Measurements from ENCODE around the gene TP53RK. TPM values are rescaled to one million over a fixed set of nuclear protein-coding genes. Genes with fewer than 3 reads are reported as not detected.

Gene TP53RK
- total RNA-seq, 4 donors from 2014 or later = 14.6 to 21.3 (median 18.7) TPM

- 75% methylated on average over 1 of the region's 1 CpG; no CpG with 5 or more reads in 1 of the 2 donors for WGBS, 2 donors (ENCODE audit: low coverage in 1 of 2)
- no peak overlapping the region for H3K4me3 ChIP-seq
- no peak for ATAC-seq
- no peak overlapping the region for H3K27ac ChIP-seq
- no peaks in the 10 kb centered on the region for H3K4me1 ChIP-seq
- no peaks in the 10 kb centered on the region for H3K27me3 ChIP-seq
- peaks cover 0 to 16% (median 0%) of the 10 kb centered on the region in 3 donors for H3K9me3 ChIP-seq
- TF ChIP-seq POLR2A (IDR thresholded peaks at IDR 0.05) = no peak
- H3K36me3 ChIP-seq = peaks cover 0 to 44% of the 10 kb centered on the region in 2 donors
These were observed 33.8 kb upstream of the TP53RK start for GRCh38 chr20:46723039-46723438.

- whole genome bisulfite sequencing, 2 donors (ENCODE audit: low coverage in 1 of 2) = 96 to 100% methylated on average over 2 of the region's 2 CpGs
- H3K9me3 ChIP-seq = peaks cover 0 to 16% (median 0%) of the 10 kb centered on the region in 3 donors
- peaks cover 0 to 39% of the 10 kb centered on the region in 2 donors for H3K36me3 ChIP-seq
- ATAC-seq = no peak
- no peak overlapping the region for H3K27ac ChIP-seq
- H3K27me3 ChIP-seq = no peaks in the 10 kb centered on the region
- TF ChIP-seq POLR2A (IDR thresholded peaks at IDR 0.05) (no peak), CTCF (IDR thresholded peaks at IDR 0.05) (no peak), EP300 (IDR thresholded peaks at IDR 0.05) (no peak), POLR2AphosphoS5 (IDR thresholded peaks at IDR 0.05) (no peak)
- no peaks in the 10 kb centered on the region for H3K4me1 ChIP-seq
- no peak overlapping the region for H3K4me3 ChIP-seq
These were observed 33.2 kb upstream of the TP53RK start for GRCh38 chr20:46722450-46722849.

- H3K4me1 ChIP-seq = no peaks in the 10 kb centered on the region
- H3K27me3 ChIP-seq = no peaks in the 10 kb centered on the region
- 75 to 100% methylated on average over 1 of the region's 1 CpG for WGBS, 2 donors (ENCODE audit: low coverage in 1 of 2)
- TF ChIP-seq EP300 (IDR thresholded peaks at IDR 0.05) (no peak), CTCF (IDR thresholded peaks at IDR 0.05) (no peak), POLR2A (IDR thresholded peaks at IDR 0.05) (no peak), POLR2AphosphoS5 (IDR thresholded peaks at IDR 0.05) (no peak)
- H3K9me3 ChIP-seq = peaks cover 0 to 16% (median 0%) of the 10 kb centered on the region in 3 donors
- peaks cover 0 to 29% of the 10 kb centered on the region in 2 donors for H3K36me3 ChIP-seq
- H3K27ac ChIP-seq = no peak overlapping the region
- H3K4me3 ChIP-seq = no peak overlapping the region
- no peak for ATAC-seq
These were observed 32.2 kb upstream of the TP53RK start for GRCh38 chr20:46721476-46721875.

GRCh38 chr20:46720776-46721425, 31.7 kb upstream of the TP53RK start:
- peaks cover 0 to 24% of the 10 kb centered on the region in 2 donors for H3K36me3 ChIP-seq
- H3K27me3 ChIP-seq = no peaks in the 10 kb centered on the region
- TF ChIP-seq POLR2AphosphoS5 (IDR thresholded peaks at IDR 0.05) (no peak), POLR2A (IDR thresholded peaks at IDR 0.05) (no peak), EP300 (IDR thresholded peaks at IDR 0.05) (no peak), CTCF (IDR thresholded peaks at IDR 0.05) (no peak)
- no peak overlapping the region for H3K4me3 ChIP-seq
- no peak overlapping the region for H3K27ac ChIP-seq
- H3K9me3 ChIP-seq = peaks cover 0 to 16% (median 0%) of the 10 kb centered on the region in 3 donors
- H3K4me1 ChIP-seq = no peaks in the 10 kb centered on the region
- ATAC-seq = no peak

- TF ChIP-seq POLR2AphosphoS5 (IDR thresholded peaks at IDR 0.05) (no peak), CTCF (IDR thresholded peaks at IDR 0.05) (no peak), POLR2A (IDR thresholded peaks at IDR 0.05) (no peak), EP300 (IDR thresholded peaks at IDR 0.05) (no peak)
- H3K36me3 ChIP-seq = peaks cover 0 to 15% of the 10 kb centered on the region in 2 donors
- H3K27me3 ChIP-seq = no peaks in the 10 kb centered on the region
- peaks cover 0 to 16% (median 0%) of the 10 kb centered on the region in 3 donors for H3K9me3 ChIP-seq
- 92 to 100% methylated on average over 1 of the region's 1 CpG for WGBS, 2 donors (ENCODE audit: low coverage in 1 of 2)
- H3K4me1 ChIP-seq = peaks cover 0 to 7% (median 0%) of the 10 kb centered on the region in 3 donors
- no peak for ATAC-seq
- no peak overlapping the region for H3K27ac ChIP-seq
- no peak overlapping the region for H3K4me3 ChIP-seq
These were observed 30.8 kb upstream of the TP53RK start for GRCh38 chr20:46720019-46720418.
